HEK293T (cell line): ENCODE data around the gene BTBD9.

Experiments used
- ARNT ChIP-seq: fragments of 450-650 bp; IDR thresholded peaks from 2 replicates; pipeline ENCODE4 v1.6.1; 2017; ENCODE audit warnings: mild to moderate bottlenecking
- BHLHE40 ChIP-seq: fragments of 450-650 bp; IDR thresholded peaks from 2 replicates; pipeline ENCODE4 v1.6.1; 2016; ENCODE audit warnings: mild to moderate bottlenecking, moderate library complexity, borderline replicate concordance
- CTBP1 ChIP-seq: fragments of 450-650 bp; IDR thresholded peaks from 2 replicates; pipeline ENCODE4 v1.6.1; 2016; ENCODE audit warnings: borderline replicate concordance
- ELF4 ChIP-seq: fragments of 450-650 bp; IDR thresholded peaks from 2 replicates; pipeline ENCODE4 v1.6.1; 2017; ENCODE audit warnings: antibody characterized with exemption
- FOXA1 ChIP-seq: fragments of 450-650 bp; IDR thresholded peaks from 2 replicates; pipeline ENCODE4 v1.6.1; 2016; ENCODE audit warnings: mild to moderate bottlenecking
- HDGF ChIP-seq: fragments of 450-650 bp; IDR thresholded peaks from 2 replicates; pipeline ENCODE4 v1.6.1; 2017; ENCODE audit warnings: antibody characterized with exemption, borderline replicate concordance
- PKNOX1 ChIP-seq: fragments of 450-650 bp; IDR thresholded peaks from 2 replicates; pipeline ENCODE4 v1.6.1; 2016
- SP1 ChIP-seq: fragments of 450-650 bp; IDR thresholded peaks from 2 replicates; pipeline ENCODE4 v1.6.1; 2017
- ZNF384 ChIP-seq: fragments of 450-650 bp; IDR thresholded peaks from 2 replicates; pipeline ENCODE4 v1.6.1; 2016

DNA sequence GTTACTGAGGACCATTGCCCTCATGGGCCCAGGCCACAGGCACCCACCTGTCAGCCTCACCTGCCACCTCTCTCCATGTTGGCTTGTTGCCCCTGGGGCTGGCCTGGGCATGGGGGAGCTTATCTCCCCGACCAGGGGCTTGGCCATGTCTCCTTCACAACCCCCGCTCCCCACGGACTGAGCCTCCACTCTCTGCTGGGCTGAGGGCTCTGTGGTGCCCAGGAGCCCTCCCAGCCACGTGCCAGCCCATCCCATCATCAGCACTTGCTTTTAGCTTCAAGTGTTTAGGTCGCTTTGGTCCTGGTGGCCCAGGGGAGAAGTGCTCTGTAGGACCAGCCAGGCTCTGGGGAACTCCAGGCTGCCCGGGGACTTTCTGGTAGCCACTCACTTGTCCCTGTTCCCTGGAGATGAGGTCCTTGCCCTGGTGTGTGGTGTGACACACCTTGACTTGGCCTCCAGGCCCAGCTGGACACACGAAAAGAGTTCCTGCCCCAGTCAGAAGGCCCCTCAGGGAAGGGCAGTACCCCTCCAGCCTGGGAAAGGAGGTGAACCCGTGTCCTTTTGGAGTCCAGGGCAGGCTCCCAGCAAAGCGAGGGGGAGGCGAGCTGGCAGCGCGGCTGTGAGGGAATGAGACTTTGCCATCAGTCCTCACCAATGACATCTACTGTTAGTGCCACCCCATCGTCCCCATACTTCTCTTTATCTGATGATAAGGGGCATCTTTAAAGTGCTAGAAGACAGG is 467.6 kb downstream of the BTBD9 start:
- TF ChIP-seq BHLHE40: no peak
- TF ChIP-seq SP1: no peak
- no peak for TF ChIP-seq ARNT
- TF ChIP-seq HDGF: no peak
- no peak for TF ChIP-seq ELF4
- TF ChIP-seq ZNF384: no peak
- TF ChIP-seq CTBP1: no peak
- TF ChIP-seq PKNOX1: no peak
- no peak for TF ChIP-seq FOXA1
